Neural progenitor cell (in vitro differentiated cells): ENCODE measurements around the gene RAD51D. TPM values are rescaled to one million over a fixed set of nuclear protein-coding genes. Genes with fewer than 3 reads are reported as not detected.
"Not testable (repeated sequence)": the region's sequence is repeated elsewhere in the genome, so short reads cannot be mapped to it uniquely, and the experiment has no call there.

Source experiments
- DNase-seq: peaks from one replicate; pipeline ENCODE4 v3.0.0-alpha.2; 2016; ENCODE audit warnings: low spot score
- H2AFZ ChIP-seq: fragments of 200-600 bp; sonication (generic); replicated peaks from 2 replicates; pipeline ENCODE4 v1.6.1; 2016; ENCODE audit warnings: antibody characterized with exemption
- H3F3A ChIP-seq: fragments of 200-600 bp; sonication (generic); 2 replicates; pipeline ENCODE4 v1.6.1; 2016; ENCODE audit warnings: antibody characterized with exemption, low read depth
- H3K27ac ChIP-seq: fragments of 200-600 bp; sonication (generic); 2 replicates; pipeline ENCODE4 v1.5.1; 2016; ENCODE audit warnings: mild to moderate bottlenecking
- H3K27me3 ChIP-seq: fragments of 200-600 bp; sonication (generic); 2 replicates; pipeline ENCODE4 v1.6.1; 2016; ENCODE audit warnings: mild to moderate bottlenecking, moderate library complexity
- H3K36me3 ChIP-seq: fragments of 200-600 bp; sonication (generic); 2 replicates; pipeline ENCODE4 v1.5.1; 2016
- H3K4me1 ChIP-seq: fragments of 200-600 bp; sonication (generic); 2 replicates; pipeline ENCODE4 v1.6.1; 2016; ENCODE audit warnings: mixed run types
- H3K4me2 ChIP-seq: fragments of 200-600 bp; sonication (generic); 2 replicates; pipeline ENCODE4 v1.6.1; 2016
- H3K4me3 ChIP-seq: fragments of 200-600 bp; sonication (generic); 2 replicates; pipeline ENCODE4 v1.5.1; 2016
- H3K79me2 ChIP-seq: fragments of 200-600 bp; sonication (generic); 2 replicates; pipeline ENCODE4 v1.6.1; 2016; ENCODE audit warnings: low read depth
- H3K9ac ChIP-seq: fragments of 200-600 bp; sonication (generic); 2 replicates; pipeline ENCODE4 v1.6.1; 2016
- H3K9me3 ChIP-seq: fragments of 200-600 bp; sonication (generic); 2 replicates; pipeline ENCODE4 v1.5.1; 2016; ENCODE audit warnings: low read depth
- H4K20me1 ChIP-seq: fragments of 200-600 bp; sonication (generic); 2 replicates; pipeline ENCODE4 v1.6.1; 2016; ENCODE audit warnings: low read depth
- H3K27ac Mint-ChIP-seq: 3 replicates; pipeline ENCODE4 v1.8.0; 2021; ENCODE audit warnings: mixed read lengths
- H3K27me3 Mint-ChIP-seq: 2 replicates; pipeline ENCODE4 v1.8.0; 2022; ENCODE audit warnings: low read depth, mild to moderate bottlenecking, inconsistent platforms, moderate library complexity, mixed read lengths; ENCODE audit not compliant: insufficient read depth
- H3K36me3 Mint-ChIP-seq: 3 replicates; pipeline ENCODE4 v1.8.0; 2021; ENCODE audit warnings: mixed read lengths
- H3K4me1 Mint-ChIP-seq: 3 replicates; pipeline ENCODE4 v1.8.0; 2021; ENCODE audit warnings: mixed read lengths
- H3K4me3 Mint-ChIP-seq: 3 replicates; pipeline ENCODE4 v1.8.0; 2021; ENCODE audit warnings: mild to moderate bottlenecking, moderate library complexity, mixed read lengths
- H3K9me3 Mint-ChIP-seq: 3 replicates; pipeline ENCODE4 v1.8.0; 2020; ENCODE audit warnings: mixed read lengths
- EZH2 ChIP-seq: fragments of 200-600 bp; sonication (generic); IDR thresholded peaks from 2 replicates; pipeline ENCODE4 v1.6.1; 2017; ENCODE audit warnings: antibody characterized with exemption, mild to moderate bottlenecking, moderate library complexity
- EZH2phosphoT487 ChIP-seq: fragments of 200-600 bp; sonication (generic); IDR thresholded peaks from 2 replicates; pipeline ENCODE4 v1.6.1; 2017; ENCODE audit warnings: antibody characterized with exemption
- total RNA-seq: library from RNA; depleted of rRNA; stranded (reverse); fragments of >200 nt; gene quantifications from 2 replicates; pipeline ENCODE4 v1.2.3, GENCODE V29; 2015; ENCODE audit warnings: low replicate concordance
- TF ChIP-seq, protein P1 (sequence below): fragments of 200-600 bp; sonication (generic); IDR thresholded peaks from 2 replicates; pipeline ENCODE4 v1.5.1; 2017; ENCODE audit warnings: antibody characterized with exemption, mild to moderate bottlenecking

The RAD51D gene
- total RNA-seq, 1 donor from 2014 or later = 9.0 TPM

DNA sequence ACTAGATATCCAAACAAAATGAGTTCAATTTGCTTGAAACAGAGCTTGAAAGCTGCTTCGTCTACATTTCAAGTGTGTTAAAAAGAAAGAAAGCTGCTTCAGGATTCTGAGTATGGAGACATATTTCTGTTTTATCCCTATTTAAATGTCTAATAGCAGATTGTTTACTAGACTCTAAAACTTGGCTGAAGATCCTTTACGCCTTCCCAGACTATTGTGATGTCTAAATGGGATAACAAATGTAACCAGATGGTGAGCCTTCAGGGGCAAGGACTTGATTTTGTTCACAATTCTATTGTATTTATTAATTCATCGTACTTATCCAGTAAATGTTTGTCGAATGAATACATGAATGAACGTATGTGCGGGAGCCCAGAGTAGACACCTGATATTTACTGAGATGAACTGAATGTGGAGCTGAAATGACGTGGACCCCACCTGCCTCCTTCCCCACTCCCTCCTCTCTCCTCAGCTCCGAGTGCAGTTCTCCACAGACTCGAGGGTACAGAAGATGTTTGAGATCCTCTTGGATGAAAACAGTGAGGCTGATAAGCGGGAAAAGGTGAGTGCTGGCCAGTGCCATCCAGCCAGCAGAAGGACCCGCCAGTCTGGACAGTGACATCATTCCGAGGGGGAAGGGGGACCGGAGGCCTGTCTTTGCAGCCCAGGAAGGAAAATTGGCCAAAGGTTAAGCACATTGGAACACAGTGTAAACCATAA is 32.9 kb upstream of the RAD51D start:
- Histone ChIP-seq H3K9me3 (no peaks in the 10 kb centered on the region), H3K4me1 (no peaks in the 10 kb centered on the region), H3K4me2 (no peak overlapping the region), H3K36me3 (no peaks in the 10 kb centered on the region), H3F3A (no peaks in the 10 kb centered on the region), H2AFZ (no peak overlapping the region), H3K27me3 (no peaks in the 10 kb centered on the region), H3K4me3 (no peak overlapping the region), H3K9ac (no peak overlapping the region), H3K79me2 (no peaks in the 10 kb centered on the region), H3K27ac (no peak overlapping the region), H4K20me1 (no peaks in the 10 kb centered on the region)
- H3K9me3 Mint-ChIP-seq = no peaks in the 10 kb centered on the region
- peaks cover 4% of the 10 kb centered on the region for H3K27me3 Mint-ChIP-seq
- no peak for DNase-seq
- no peaks in the 10 kb centered on the region for H3K36me3 Mint-ChIP-seq
- H3K4me3 Mint-ChIP-seq = no peak overlapping the region
- H3K27ac Mint-ChIP-seq = no peak overlapping the region
- H3K4me1 Mint-ChIP-seq = no peaks in the 10 kb centered on the region
- TF ChIP-seq EZH2 = no peak
- no peak for TF ChIP-seq EZH2phosphoT487
- TF ChIP-seq, protein P1, sequence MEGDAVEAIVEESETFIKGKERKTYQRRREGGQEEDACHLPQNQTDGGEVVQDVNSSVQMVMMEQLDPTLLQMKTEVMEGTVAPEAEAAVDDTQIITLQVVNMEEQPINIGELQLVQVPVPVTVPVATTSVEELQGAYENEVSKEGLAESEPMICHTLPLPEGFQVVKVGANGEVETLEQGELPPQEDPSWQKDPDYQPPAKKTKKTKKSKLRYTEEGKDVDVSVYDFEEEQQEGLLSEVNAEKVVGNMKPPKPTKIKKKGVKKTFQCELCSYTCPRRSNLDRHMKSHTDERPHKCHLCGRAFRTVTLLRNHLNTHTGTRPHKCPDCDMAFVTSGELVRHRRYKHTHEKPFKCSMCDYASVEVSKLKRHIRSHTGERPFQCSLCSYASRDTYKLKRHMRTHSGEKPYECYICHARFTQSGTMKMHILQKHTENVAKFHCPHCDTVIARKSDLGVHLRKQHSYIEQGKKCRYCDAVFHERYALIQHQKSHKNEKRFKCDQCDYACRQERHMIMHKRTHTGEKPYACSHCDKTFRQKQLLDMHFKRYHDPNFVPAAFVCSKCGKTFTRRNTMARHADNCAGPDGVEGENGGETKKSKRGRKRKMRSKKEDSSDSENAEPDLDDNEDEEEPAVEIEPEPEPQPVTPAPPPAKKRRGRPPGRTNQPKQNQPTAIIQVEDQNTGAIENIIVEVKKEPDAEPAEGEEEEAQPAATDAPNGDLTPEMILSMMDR = no peak

DNA sequence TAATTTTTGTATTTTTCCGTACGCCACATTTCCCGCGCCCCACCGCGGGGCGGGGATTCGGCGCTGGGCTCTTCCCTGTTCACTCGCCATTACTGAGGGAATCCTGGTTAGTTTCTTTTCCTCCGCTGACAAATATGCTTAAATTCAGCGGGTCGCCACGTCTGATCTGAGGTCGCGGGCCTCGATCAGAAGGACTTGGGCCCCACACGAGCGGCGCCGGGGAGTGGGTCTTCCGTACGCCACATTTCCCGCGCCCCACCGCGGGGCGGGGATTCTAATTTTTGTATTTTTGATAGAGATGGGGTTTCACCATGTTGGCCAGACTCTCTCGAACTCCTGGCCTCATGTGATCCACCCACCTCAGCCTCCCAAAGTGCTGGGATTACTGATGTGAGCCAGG is 31.4 kb upstream of the RAD51D start:
- not testable (repeated sequence) for H3K4me2 ChIP-seq, H3K4me1 Mint-ChIP-seq, H3K79me2 ChIP-seq, H3K27ac Mint-ChIP-seq, H3K36me3 Mint-ChIP-seq, H2AFZ ChIP-seq, H3K4me3 ChIP-seq, H3K9me3 Mint-ChIP-seq, H3K27me3 ChIP-seq, H3K27me3 Mint-ChIP-seq, H3K9ac ChIP-seq, H4K20me1 ChIP-seq, H3K27ac ChIP-seq, H3K4me1 ChIP-seq, H3F3A ChIP-seq, DNase-seq, H3K9me3 ChIP-seq, H3K4me3 Mint-ChIP-seq, H3K36me3 ChIP-seq

DNA sequence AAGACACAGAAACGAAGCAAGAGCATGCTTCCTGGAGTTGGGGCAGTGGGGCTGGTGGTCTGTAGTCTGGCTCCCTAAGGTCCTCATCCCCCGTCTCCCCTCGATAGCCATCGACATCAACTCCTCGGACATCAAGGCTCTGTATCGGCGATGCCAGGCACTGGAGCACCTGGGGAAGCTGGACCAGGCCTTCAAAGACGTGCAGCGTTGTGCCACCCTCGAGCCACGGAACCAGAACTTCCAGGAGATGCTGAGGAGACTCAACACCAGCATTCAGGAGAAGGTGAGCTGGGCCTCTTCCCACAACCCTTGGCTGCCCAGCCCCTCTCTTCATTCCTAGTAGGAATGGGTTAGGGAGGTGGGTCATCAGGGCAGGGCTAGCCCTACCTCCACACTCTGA is 30.3 kb upstream of the RAD51D start:
- Histone ChIP-seq H2AFZ (no peak overlapping the region), H3K9me3 (no peaks in the 10 kb centered on the region), H3K4me3 (no peak overlapping the region), H3K9ac (no peak overlapping the region), H3F3A (no peaks in the 10 kb centered on the region), H3K4me1 (no peaks in the 10 kb centered on the region), H3K27me3 (no peaks in the 10 kb centered on the region), H3K4me2 (no peak overlapping the region), H3K36me3 (no peaks in the 10 kb centered on the region), H3K27ac (no peak overlapping the region), H4K20me1 (no peaks in the 10 kb centered on the region), H3K79me2 (no peaks in the 10 kb centered on the region)
- peaks cover 4% of the 10 kb centered on the region for H3K4me1 Mint-ChIP-seq
- H3K27ac Mint-ChIP-seq = no peak overlapping the region
- H3K9me3 Mint-ChIP-seq = no peaks in the 10 kb centered on the region
- H3K36me3 Mint-ChIP-seq = no peaks in the 10 kb centered on the region
- DNase-seq = no peak
- H3K4me3 Mint-ChIP-seq = no peak overlapping the region
- TF ChIP-seq EZH2phosphoT487 (no peak), EZH2 (no peak)
- TF ChIP-seq, protein P1 = no peak
- peaks cover 6% of the 10 kb centered on the region for H3K27me3 Mint-ChIP-seq

DNA sequence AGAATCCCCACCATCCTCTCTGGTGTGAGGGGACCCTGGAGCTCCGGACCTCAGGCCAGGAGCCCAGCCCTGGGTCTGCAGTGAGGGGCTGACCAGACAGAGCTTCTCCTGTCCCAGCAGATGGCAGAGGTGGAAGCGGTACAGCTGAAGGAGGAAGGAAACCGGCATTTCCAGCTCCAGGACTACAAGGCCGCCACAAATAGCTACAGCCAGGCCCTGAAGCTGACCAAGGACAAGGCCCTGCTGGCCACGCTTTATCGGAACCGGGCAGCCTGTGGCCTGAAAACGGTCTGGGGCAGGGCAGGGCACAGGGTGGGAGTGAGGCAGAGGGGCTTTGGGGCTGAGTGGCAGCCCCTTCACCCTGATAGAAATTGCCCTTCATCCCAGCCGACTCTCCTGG is 28.5 kb upstream of the RAD51D start:
- no peak overlapping the region for H3K27ac Mint-ChIP-seq
- Histone ChIP-seq H3K4me2 (no peak overlapping the region), H3K9me3 (no peaks in the 10 kb centered on the region), H3K27ac (no peak overlapping the region), H3K4me3 (no peak overlapping the region), H3K27me3 (no peaks in the 10 kb centered on the region), H4K20me1 (no peaks in the 10 kb centered on the region), H3K4me1 (no peaks in the 10 kb centered on the region), H3K9ac (no peak overlapping the region), H2AFZ (no peak overlapping the region), H3K79me2 (no peaks in the 10 kb centered on the region), H3K36me3 (no peaks in the 10 kb centered on the region), H3F3A (no peaks in the 10 kb centered on the region)
- H3K9me3 Mint-ChIP-seq = no peaks in the 10 kb centered on the region
- H3K27me3 Mint-ChIP-seq = peaks cover 6% of the 10 kb centered on the region
- no peaks in the 10 kb centered on the region for H3K36me3 Mint-ChIP-seq
- H3K4me3 Mint-ChIP-seq = no peak overlapping the region
- TF ChIP-seq EZH2 = no peak
- no peak for TF ChIP-seq EZH2phosphoT487
- TF ChIP-seq, protein P1 = no peak
- DNase-seq = no peak
- peaks cover 4% of the 10 kb centered on the region for H3K4me1 Mint-ChIP-seq
